DOHH2 (cell line): ENCODE measurements around the gene PPM1A.
"Not testable (repeated sequence)": the region's sequence is repeated elsewhere in the genome, so short reads cannot be mapped to it uniquely, and the experiment has no call there.

ENCODE experiments used
- CTCF ChIP-seq: fragments of 200-600 bp; sonication (generic); IDR thresholded peaks from one replicate; pipeline ENCODE4 v1.5.1; 2014; ENCODE audit warnings: antibody characterized with exemption, mild to moderate bottlenecking, low read depth, low read length; ENCODE audit not compliant: poor library complexity, severe bottlenecking
- EZH2phosphoT487 ChIP-seq: fragments of 200-600 bp; sonication (generic); IDR thresholded peaks from 2 replicates; pipeline ENCODE4 v1.6.1; 2017; ENCODE audit warnings: borderline replicate concordance, mild to moderate bottlenecking, antibody characterized with exemption, low read length, moderate library complexity, mixed read lengths

GRCh38 chr14:60320860-60321259 is 71.8 kb downstream of the PPM1A start:
- not testable (repeated sequence) for TF ChIP-seq CTCF, EZH2phosphoT487
